ENCODE data around the gene CAPN12. TPM values are rescaled to one million over a fixed set of nuclear protein-coding genes. Genes with fewer than 3 reads are reported as not detected.
A peak's percentile ranks its signal among the peaks of the same experiment; 100 is the strongest.

CAPN12 gene
- total RNA-seq, 1 donor from 2014 or later = 0.22 TPM

- H3K27me3 ChIP-seq (ENCODE audit: low read depth) = no peaks in the 10 kb centered on the region
- peaks cover 100% of the 10 kb centered on the region for H3K4me1 ChIP-seq
- H3K36me3 ChIP-seq = peaks cover 76% of the 10 kb centered on the region
- intact Hi-C loops (cut with micrococcal nuclease) = no loop called here
- H3K27ac ChIP-seq (replicated peaks) = peak overlapping the region; percentile 91
- H3K9me3 ChIP-seq (replicated peaks) = no peaks in the 10 kb centered on the region
- peak; percentile 76 for DNase-seq
- H3K4me3 ChIP-seq = no peak overlapping the region
- peak; percentile 36 for TF ChIP-seq CTCF (IDR thresholded peaks at IDR 0.05; ENCODE audit: borderline replicate concordance)
Observed at GRCh38 chr19:38715555-38715954, 28.7 kb downstream of the CAPN12 start.

GRCh38 chr19:38714354-38714778 lies 29.9 kb downstream of the CAPN12 start:
- no peaks in the 10 kb centered on the region for H3K9me3 ChIP-seq (replicated peaks)
- no peaks in the 10 kb centered on the region for H3K27me3 ChIP-seq (ENCODE audit: low read depth)
- intact Hi-C loops (cut with micrococcal nuclease) = no loop called here
- TF ChIP-seq CTCF (IDR thresholded peaks at IDR 0.05; ENCODE audit: borderline replicate concordance) = no peak
- H3K4me3 ChIP-seq = no peak overlapping the region
- peak overlapping the region; percentile 91 for H3K27ac ChIP-seq (replicated peaks)
- peaks cover 82% of the 10 kb centered on the region for H3K36me3 ChIP-seq
- H3K4me1 ChIP-seq = peaks cover 100% of the 10 kb centered on the region
- peak; percentile 58 for DNase-seq

GRCh38 chr19:38713865-38714264 lies 30.4 kb downstream of the CAPN12 start:
- H3K36me3 ChIP-seq = peaks cover 88% of the 10 kb centered on the region
- H3K9me3 ChIP-seq (replicated peaks) = no peaks in the 10 kb centered on the region
- no peak for TF ChIP-seq CTCF (IDR thresholded peaks at IDR 0.05; ENCODE audit: borderline replicate concordance)
- no peaks in the 10 kb centered on the region for H3K27me3 ChIP-seq (ENCODE audit: low read depth)
- no peak overlapping the region for H3K4me3 ChIP-seq
- DNase-seq = no peak
- intact Hi-C loops (cut with micrococcal nuclease) = no loop called here
- H3K4me1 ChIP-seq = peaks cover 100% of the 10 kb centered on the region
- peak overlapping the region; percentile 91 for H3K27ac ChIP-seq (replicated peaks)

DNA sequence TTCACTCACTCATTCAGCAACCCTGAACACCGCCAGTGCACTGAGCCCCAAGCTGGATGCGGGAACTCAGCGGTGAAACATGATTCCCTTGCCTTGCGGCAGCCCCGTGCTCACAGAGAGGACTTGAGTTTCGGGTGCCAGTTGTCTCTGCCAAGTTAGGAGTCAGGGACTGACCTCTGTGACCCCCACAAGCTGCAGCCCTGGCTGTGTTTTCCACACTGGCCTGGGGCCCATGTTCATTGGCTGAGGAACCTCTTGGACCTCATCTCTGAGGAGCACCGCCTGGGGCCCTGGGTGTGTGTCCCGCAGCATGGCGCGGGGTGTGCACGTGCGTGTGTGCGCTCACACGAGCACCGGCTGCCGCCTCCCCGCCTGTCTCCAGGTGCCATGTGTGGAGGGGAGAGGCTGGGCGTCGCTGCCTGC lies 31.0 kb downstream of the CAPN12 start:
- Histone ChIP-seq H3K27ac (replicated peaks) (peak overlapping the region; percentile 91), H3K9me3 (replicated peaks) (no peaks in the 10 kb centered on the region), H3K36me3 (peaks cover 88% of the 10 kb centered on the region), H3K4me1 (peaks cover 100% of the 10 kb centered on the region), H3K27me3 (ENCODE audit: low read depth) (no peaks in the 10 kb centered on the region), H3K4me3 (no peak overlapping the region)
- intact Hi-C loops (cut with micrococcal nuclease) = no loop called here
- TF ChIP-seq CTCF (IDR thresholded peaks at IDR 0.05; ENCODE audit: borderline replicate concordance) = no peak
- peak; percentile 78 for DNase-seq

DNA sequence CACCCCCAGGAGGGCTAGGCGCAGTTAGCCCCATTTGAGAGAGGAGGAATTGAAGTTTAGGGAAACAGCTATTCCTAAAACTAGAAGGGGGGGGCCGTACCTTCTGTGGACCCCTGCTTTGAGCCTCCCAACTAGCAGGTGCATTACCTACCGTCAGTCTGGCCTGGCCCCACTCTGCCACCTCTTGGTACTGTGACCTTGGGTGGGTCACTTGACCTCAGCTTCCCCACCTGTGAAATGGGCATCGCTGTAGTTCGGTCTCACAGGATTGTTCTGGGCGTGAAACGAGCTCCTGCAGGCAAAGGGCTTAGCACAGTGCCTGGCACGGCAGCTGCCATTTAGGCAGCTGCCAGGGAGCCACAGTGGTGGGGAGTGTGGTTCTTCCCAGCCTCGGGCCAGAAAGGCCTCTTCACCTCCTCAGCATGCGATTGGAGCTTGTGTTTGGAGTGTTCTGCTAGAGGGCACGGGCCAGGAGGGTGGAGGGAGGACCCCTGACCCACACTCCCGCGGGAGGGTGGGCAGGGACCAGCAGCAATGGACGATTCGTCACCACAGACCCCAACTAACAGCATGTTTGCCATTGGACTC lies 32.0 kb downstream of the CAPN12 start:
- intact Hi-C loops (cut with micrococcal nuclease) = no loop called here
- Histone ChIP-seq H3K36me3 (peaks cover 87% of the 10 kb centered on the region), H3K27ac (replicated peaks) (peak overlapping the region; percentile 91), H3K4me3 (no peak overlapping the region), H3K4me1 (peaks cover 100% of the 10 kb centered on the region), H3K27me3 (ENCODE audit: low read depth) (no peaks in the 10 kb centered on the region), H3K9me3 (replicated peaks) (no peaks in the 10 kb centered on the region)
- no peak for TF ChIP-seq CTCF (IDR thresholded peaks at IDR 0.05; ENCODE audit: borderline replicate concordance)
- DNase-seq = no peak

Data from left ventricle myocardium inferior (tissue), 1 donor.